Muscle of arm (tissue), 12 donors: Measurements from ENCODE around the gene DMRTB1. TPM values are rescaled to one million over a fixed set of nuclear protein-coding genes. Genes with fewer than 3 reads are reported as not detected.
A peak's percentile ranks its signal among the peaks of the same experiment; 100 is the strongest.

Experiments
- DNase-seq: peaks from one replicate; pipeline ENCODE4 v3.0.0-alpha.2; 2013
- polyA plus RNA-seq, 12 donors: library from polyadenylated mRNA; unstranded; fragments of 120-200 nt; gene quantifications; one replicate each; pipeline ENCODE4 v1.2.1, GENCODE V29; 2013; ENCODE audit not compliant: insufficient read length in 12 of 12

Gene DMRTB1
- polyA plus RNA-seq, 12 donors, result not detected

- no peak for DNase-seq
Measured at GRCh38 chr1:53463961-53464899, 5.0 kb downstream of the DMRTB1 start.

- no peak for DNase-seq
Measured at GRCh38 chr1:53465023-53465957, 6.1 kb downstream of the DMRTB1 start.

DNA sequence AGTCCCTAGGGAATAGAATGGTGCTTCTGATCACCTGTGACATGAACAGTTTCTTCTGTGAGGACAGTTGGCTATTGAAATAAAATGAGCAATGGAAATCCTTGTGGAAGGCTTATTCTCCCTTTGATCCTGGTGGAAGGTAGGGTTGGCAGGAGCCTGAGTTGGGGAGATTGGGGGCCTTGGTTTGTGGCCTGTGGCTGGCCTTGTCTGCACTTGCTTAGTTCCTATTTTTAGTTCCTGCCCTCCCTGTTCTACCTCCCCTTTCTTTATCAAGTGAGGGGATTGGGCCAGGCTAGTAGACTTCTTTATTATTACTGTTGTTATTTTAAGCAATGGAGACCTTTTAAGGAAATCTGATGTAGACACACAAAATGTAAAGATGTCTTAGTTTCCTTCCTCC lies 8.2 kb downstream of the DMRTB1 start:
- no peak for DNase-seq

- DNase-seq, result no peak
Measured at GRCh38 chr1:53468374-53468773, 9.2 kb downstream of the DMRTB1 start.

DNA sequence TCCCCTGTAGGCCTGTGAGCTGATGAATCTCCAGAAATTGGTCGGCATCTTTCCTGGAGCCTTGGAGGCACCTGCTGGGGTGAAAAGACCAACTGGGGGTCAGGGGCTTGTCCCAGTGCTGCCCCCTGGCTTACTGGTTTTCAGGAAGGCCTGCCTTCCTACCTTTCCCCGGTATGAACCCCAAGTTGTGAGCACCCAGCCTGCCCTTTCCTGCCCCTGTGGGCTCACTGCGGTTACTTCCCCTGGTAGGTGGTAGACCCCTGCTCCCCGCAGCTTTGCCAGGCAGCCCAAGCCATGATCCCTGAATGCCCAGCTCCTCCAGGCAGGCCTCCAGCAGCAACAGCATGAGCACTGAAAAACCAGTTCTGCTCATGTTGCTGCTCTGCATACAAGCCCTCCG lies 10.2 kb downstream of the DMRTB1 start:
- DNase-seq, result no peak

DNA sequence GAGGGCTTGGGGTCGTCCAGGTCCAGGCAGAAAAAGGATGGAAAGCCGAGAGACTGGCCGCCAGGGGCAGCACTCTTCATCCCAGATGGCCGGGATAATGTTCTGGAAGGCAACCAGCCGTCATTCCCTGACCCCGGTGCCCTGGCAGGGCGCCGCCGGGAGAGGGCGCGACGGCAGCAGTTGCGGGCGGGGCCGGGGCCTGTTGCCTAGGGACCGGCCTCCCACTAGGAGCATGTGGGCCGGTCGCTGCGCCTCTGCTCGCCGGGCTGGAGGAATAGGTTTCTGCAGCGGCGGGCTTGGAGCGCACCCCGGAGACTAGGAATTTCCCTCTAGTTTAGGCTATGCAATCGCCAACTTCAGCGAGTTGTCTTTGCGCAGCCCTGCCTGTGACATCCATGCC lies 11.0 kb downstream of the DMRTB1 start:
- peak; percentile 42 for DNase-seq

GRCh38 chr1:53470584-53470983 lies 11.4 kb downstream of the DMRTB1 start:
- no peak for DNase-seq

- no peak for DNase-seq
Measured at GRCh38 chr1:53471000-53471399, 11.8 kb downstream of the DMRTB1 start.

DNA sequence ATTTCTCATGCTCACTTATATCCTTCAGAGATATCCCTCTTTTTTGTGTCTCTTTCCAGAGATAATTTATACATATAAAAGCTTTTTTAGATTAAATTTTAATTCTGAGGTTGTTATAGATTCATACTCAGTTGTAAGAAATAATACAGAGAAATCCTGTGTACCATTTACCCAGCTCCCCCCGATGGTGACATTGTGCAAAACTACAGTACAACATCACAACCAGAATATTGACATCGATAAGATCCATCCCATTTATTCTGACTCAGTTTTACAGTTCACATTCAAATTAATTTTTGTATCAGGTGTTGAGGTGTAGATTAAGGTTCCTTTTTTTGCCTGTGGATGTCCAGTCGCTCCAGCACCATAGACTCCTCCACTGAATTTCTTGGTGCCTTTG lies 14.3 kb downstream of the DMRTB1 start:
- no peak for DNase-seq

- no peak for DNase-seq
Measured at GRCh38 chr1:53475664-53476063, 16.5 kb downstream of the DMRTB1 start.

GRCh38 chr1:53476579-53476978 lies 17.4 kb downstream of the DMRTB1 start:
- DNase-seq, result no peak

- DNase-seq, result no peak
Measured at GRCh38 chr1:53477651-53478501, 18.7 kb downstream of the DMRTB1 start.

GRCh38 chr1:53478502-53478818 lies 19.3 kb downstream of the DMRTB1 start:
- DNase-seq, result no peak

DNA sequence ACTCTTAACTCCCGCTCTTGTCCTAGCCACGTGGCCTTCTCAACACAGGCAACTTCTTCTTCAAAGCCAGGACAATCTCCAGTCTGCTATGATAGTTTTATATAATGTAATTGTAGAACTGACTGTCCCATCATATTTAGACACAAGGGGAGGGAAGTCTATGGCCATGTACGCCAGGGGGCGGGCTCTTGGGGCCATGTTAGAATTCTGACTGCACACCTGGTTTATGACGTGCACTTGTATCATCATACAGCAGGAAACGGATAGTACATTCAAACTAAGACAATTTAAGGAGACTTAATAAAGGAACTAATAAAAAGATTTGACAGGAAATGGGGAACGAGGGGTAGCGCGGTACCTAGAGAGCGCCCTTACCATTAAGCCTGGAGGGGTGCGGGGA lies 21.5 kb downstream of the DMRTB1 start:
- DNase-seq, result no peak

DNA sequence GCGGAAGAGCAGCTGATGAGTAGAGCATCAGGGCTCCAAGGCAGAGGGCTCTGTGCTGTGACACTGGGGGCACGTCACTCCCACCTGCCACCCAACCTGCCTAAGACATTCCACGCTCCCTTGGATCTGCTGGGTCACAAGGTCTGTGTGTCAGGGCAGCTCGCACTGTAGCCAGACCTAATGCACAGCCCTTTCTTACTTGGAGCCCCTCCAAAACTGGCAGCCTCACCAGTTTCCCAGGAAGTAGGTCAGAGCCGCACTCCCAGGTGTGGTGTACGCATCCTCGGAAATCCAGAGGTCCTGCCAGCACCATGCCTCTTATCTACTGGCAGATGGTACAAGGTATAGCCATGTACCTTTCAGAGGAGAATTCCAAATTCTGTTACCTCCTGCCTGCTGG lies 22.3 kb downstream of the DMRTB1 start:
- no peak for DNase-seq

DNA sequence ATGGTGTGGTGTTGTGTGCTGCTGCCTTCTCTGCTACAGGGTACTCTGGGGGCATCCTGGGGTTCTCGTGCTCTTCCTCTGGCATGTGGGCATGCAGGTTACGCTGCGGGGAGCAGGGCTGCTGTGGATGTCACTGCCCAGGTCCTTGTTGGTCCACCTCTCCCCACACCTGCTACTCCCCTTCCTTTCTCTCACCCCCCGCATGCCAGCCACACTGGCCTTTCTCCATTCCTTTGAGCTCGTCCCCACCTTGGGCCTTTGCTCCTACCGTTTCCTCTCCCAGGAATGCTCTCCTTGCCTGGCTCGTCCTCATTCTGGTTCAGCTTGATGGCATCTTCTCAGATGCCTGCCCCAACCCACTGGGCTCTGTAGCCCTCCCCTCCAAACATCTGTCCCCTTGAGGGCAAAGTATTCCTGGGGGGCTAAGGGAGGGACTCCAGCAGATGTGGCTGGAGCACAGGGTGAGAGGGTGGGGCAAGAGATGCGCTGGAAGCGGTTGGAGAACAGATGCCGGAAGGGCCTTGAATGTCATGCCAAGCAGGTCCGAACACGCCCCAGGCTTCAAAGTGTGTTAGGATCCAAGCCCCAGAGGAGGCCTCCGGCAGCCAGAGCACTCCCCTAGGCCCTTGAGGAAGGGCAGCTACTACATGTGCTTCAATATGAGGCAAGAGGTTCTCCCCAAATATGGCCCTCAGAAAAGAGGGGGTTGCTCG lies 23.4 kb downstream of the DMRTB1 start:
- DNase-seq, result no peak

- DNase-seq, result no peak
Measured at GRCh38 chr1:53483170-53483569, 24.0 kb downstream of the DMRTB1 start.

DNA sequence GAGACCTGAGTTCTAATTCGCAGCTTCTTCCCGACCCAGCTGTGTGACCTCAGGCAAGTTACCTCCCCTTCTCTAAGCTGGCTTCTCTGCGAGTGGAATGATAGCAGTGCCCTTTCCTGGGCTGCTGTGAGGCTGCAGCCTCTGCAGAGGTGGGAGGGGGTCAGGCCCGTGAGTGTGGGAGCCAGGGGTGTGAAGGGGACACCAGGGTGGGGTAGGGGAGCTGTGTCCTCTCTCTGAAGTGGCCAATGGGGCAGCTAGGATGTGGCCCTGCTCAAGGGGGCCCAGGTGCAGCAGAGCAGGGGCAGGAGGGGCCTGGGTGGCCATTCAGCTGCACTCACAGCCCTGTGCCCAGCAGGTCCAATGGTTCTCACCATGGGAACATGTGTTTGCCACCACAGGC lies 24.5 kb downstream of the DMRTB1 start:
- no peak for DNase-seq

DNA sequence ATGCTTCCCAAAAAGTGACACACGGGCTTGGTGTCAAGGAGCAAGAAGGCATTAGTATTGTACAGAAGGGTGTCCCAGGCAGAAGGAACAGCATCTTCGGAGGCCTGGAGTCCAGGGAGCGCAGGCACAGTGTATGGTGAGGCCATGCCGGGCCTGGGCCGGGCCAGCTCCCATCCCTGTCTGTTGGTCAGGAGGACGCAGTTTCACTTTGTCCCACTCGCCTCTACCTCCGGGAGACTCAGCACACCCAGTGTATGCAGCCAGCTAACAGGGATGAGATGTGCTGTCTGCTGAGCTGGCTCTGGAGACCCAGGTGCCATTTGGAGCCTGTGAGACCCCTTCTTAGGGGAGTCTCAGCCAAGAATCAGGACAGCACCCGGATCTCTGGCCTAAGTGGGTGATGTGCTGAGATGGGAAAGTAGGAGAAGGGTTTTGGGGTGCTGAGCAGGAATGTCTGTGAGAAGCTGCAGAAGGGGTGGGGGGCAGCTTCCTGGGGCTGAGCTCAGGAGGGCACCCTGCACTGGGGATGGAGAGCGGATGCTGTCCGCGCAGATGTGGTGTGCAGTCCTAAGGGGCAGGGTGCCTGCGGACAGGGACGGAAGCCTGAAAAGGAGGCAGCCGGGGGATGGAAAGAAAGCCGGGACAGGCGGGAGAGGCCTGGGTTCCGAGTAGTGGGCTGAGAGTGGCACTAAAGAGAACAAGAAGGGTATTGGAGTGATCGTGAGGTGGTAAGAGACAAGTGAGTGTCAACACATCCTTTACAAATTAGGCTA lies 25.7 kb downstream of the DMRTB1 start:
- no peak for DNase-seq
